ENCODE results near the gene PRKAG2. TPM values are rescaled to one million over a fixed set of nuclear protein-coding genes. Genes with fewer than 3 reads are reported as not detected.

Gene PRKAG2
- total and polyA plus RNA-seq, 2 of the 8 experiments (the other 6 are each of a cell fraction or from before 2014, with no cell fraction given) = 7.5 to 18.1 TPM

DNA sequence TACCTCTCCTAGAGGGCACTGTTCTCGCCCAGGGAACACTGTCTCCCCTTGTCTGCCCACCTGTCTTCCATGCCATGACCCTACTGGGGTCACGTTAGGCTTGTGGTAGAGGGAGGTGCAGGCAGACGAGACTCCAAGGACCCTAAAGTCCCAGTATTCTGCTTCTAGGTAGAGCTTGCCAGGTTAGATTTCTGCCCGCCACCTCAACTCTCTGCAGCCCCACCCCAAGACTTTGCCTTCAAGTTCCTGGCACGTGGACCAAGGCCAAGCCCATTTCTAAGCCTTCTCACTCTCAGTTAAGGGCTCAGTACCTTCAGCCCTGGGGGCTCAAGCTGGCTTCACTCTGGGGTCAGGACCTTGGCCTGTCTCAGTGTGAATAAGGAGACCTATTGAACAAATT lies 16.1 kb downstream of the PRKAG2 start:
- CTCF ChIA-PET (ENCODE audit: partially characterized antibody) = interaction anchor here (0.9 to 2.7 kb wide), 5 partner anchors 9 to 215 kb away, joined by 3 to 12 read pairs (median 5); no protein-coding TSS in a partner anchor
- Histone ChIP-seq H2BK5ac (ENCODE audit: low read depth, low read length) (no peak overlapping the region), H3K27me3 (replicated peaks in 1 of 4; ENCODE audit: control insufficient read depth in 3 of 4, extremely low read depth in 1 of 4, insufficient read depth in 3 of 4, low read length in 3 of 4) (no peaks in the 10 kb centered on the region), H2AK5ac (ENCODE audit: low read depth, low read length) (no peak overlapping the region), H2BK15ac (ENCODE audit: low read length) (no peak overlapping the region), H3K4ac (replicated peaks; ENCODE audit: insufficient read length, low read depth, low read length) (no peak overlapping the region), H3K23ac (ENCODE audit: insufficient read length) (no peak overlapping the region), H3K14ac (ENCODE audit: insufficient read length) (no peak overlapping the region), H3K18ac (ENCODE audit: extremely low read depth, low read length) (no peak overlapping the region), H3K79me1 (ENCODE audit: low read depth, low read length) (no peaks in the 10 kb centered on the region), H3K23me2 (ENCODE audit: low read depth, low read length) (no peaks in the 10 kb centered on the region), H2AFZ (ENCODE audit: low read length) (no peak overlapping the region), H4K8ac (ENCODE audit: extremely low read depth, insufficient read depth, low read length) (no peak overlapping the region), H2BK120ac (replicated peaks; ENCODE audit: low read depth, low read length) (no peak overlapping the region), H4K5ac (ENCODE audit: insufficient read length, low read depth, low read length) (no peak overlapping the region), H3K27ac (ENCODE audit: low read depth, low read length) (no peak overlapping the region), H3K4me1 (replicated peaks in 1 of 4; ENCODE audit: control insufficient read depth in 3 of 4, insufficient read depth in 4 of 4, low read length in 3 of 4) (no peaks in the 10 kb centered on the region; a peak in 1 of 7 replicates), H3K79me2 (ENCODE audit: control insufficient read depth in 1 of 2, insufficient read depth in 2 of 2, low read length in 2 of 2) (no peaks in the 10 kb centered on the region), H2BK20ac (ENCODE audit: low read length) (no peak overlapping the region), H3K36me3 (ENCODE audit: control insufficient read depth in 2 of 4, insufficient read depth in 4 of 4, low read length in 3 of 4) (no peaks in the 10 kb centered on the region), H4K91ac (replicated peaks; ENCODE audit: insufficient read length, low read length) (no peak overlapping the region), H3K9ac (replicated peaks in 1 of 4; ENCODE audit: extremely low read depth in 1 of 4, low read depth in 3 of 4, low read length in 3 of 4) (no peak overlapping the region), H3K56ac (replicated peaks; ENCODE audit: insufficient read length, low read depth, low read length) (no peak overlapping the region), H3K4me2 (ENCODE audit: insufficient read depth in 1 of 2, low read depth in 2 of 2, low read length in 2 of 2) (no peak overlapping the region), H2BK12ac (ENCODE audit: low read depth, low read length) (no peak overlapping the region), H3K4me3 (ENCODE audit: extremely low read depth in 1 of 4, insufficient read depth in 2 of 4, low read depth in 3 of 4, low read length in 4 of 4) (no peak overlapping the region), H4K20me1 (replicated peaks in 1 of 2; ENCODE audit: control insufficient read depth in 1 of 2, insufficient read depth in 2 of 2, low read length in 2 of 2) (no peaks in the 10 kb centered on the region), H3K9me3 (ENCODE audit: insufficient read depth in 2 of 2, low read depth in 1 of 2, low read length in 1 of 2) (no peaks in the 10 kb centered on the region)
- POLR2A ChIA-PET (ENCODE audit: partially characterized antibody) = no interaction called here
- no peak for DNase-seq (ENCODE audit: low read depth in 1 of 2, low spot score in 2 of 2)
- no peak for FAIRE-seq
- TF ChIP-seq POLR2AphosphoS5 (IDR thresholded peaks at IDR 0.05; ENCODE audit: low read depth, low read length) = no peak
- no peak for TF ChIP-seq CHD2 (IDR thresholded peaks at IDR 0.05; ENCODE audit: low read length)
- no peak for TF ChIP-seq RBBP5 (IDR thresholded peaks at IDR 0.05; ENCODE audit: borderline replicate concordance, low read depth, low read length)
- no peak for TF ChIP-seq SP1 (IDR thresholded peaks at IDR 0.05; ENCODE audit: low read depth, low read length)
- no peak for TF ChIP-seq CEBPB (IDR thresholded peaks at IDR 0.05; ENCODE audit: low read depth, low read length)
- no peak for TF ChIP-seq SP2 (IDR thresholded peaks at IDR 0.05; ENCODE audit: low read length)
- TF ChIP-seq SUZ12 (IDR thresholded peaks at IDR 0.05; ENCODE audit: low read length) = no peak
- no peak for TF ChIP-seq ZNF274 (IDR thresholded peaks at IDR 0.05; ENCODE audit: borderline replicate concordance, extremely low read depth, low read length)
- no peak for TF ChIP-seq SIN3A (conservative IDR thresholded peaks at IDR 0.05 in 1 of 2, IDR thresholded peaks at IDR 0.05 in 1 of 2; ENCODE audit: low read depth in 1 of 2, low read length in 2 of 2)
- no peak for TF ChIP-seq JUND (IDR thresholded peaks at IDR 0.05; ENCODE audit: low read length)
- TF ChIP-seq JUN (IDR thresholded peaks at IDR 0.05; ENCODE audit: low read depth, low read length) = no peak
- TF ChIP-seq EZH2 (IDR thresholded peaks at IDR 0.05; ENCODE audit: low read depth, low read length, severe bottlenecking) = no peak
- TF ChIP-seq TEAD4 (IDR thresholded peaks at IDR 0.05; ENCODE audit: low read depth, low read length) = no peak
- 85% methylated on average over 5 of the region's 5 CpGs; no CpG with 5 or more reads in 1 of the 2 experiments for WGBS, 2 experiments (ENCODE audit: extremely low coverage in 1 of 2, insufficient coverage in 1 of 2, insufficient read length in 1 of 2, insufficient replicate concordance in 2 of 2, low coverage in 1 of 2, low lambda C conversion rate in 2 of 2, missing lambda C conversion rate in 1 of 2)

Data from H1 (cell line).